Progenitor cell of endocrine pancreas (in vitro differentiated cells): ENCODE results near the gene ADIG. TPM values are rescaled to one million over a fixed set of nuclear protein-coding genes. Genes with fewer than 3 reads are reported as not detected.

Experiments used
- DNase-seq: peaks from one replicate; pipeline ENCODE4 v3.0.0; 2021; ENCODE audit warnings: low spot score; ENCODE audit not compliant: unreplicated experiment
- H3K27ac Mint-ChIP-seq: 2 replicates; pipeline ENCODE4 v1.8.0; 2021; ENCODE audit warnings: mild to moderate bottlenecking, moderate library complexity, mixed read lengths
- H3K27me3 Mint-ChIP-seq: 2 replicates; pipeline ENCODE4 v1.8.0; 2021; ENCODE audit warnings: mixed read lengths
- H3K36me3 Mint-ChIP-seq: 2 replicates; pipeline ENCODE4 v1.8.0; 2022; ENCODE audit warnings: mixed read lengths; ENCODE audit not compliant: insufficient read depth
- H3K4me1 Mint-ChIP-seq: 2 replicates; pipeline ENCODE4 v1.8.0; 2021; ENCODE audit warnings: low read depth, mixed read lengths
- H3K4me3 Mint-ChIP-seq: 2 replicates; pipeline ENCODE4 v1.8.0; 2021; ENCODE audit warnings: low read depth, mild to moderate bottlenecking, moderate library complexity, mixed read lengths
- H3K9me3 Mint-ChIP-seq: 2 replicates; pipeline ENCODE4 v1.8.0; 2021; ENCODE audit warnings: low read depth, mixed read lengths
- total RNA-seq: library from RNA; stranded (reverse); gene quantifications from 2 replicates; pipeline ENCODE4 v1.2.1, GENCODE V29; 2021
- TF ChIP-seq, protein P1 (sequence below): fragments of 200-600 bp; sonication (generic); IDR thresholded peaks from one replicate; pipeline ENCODE4 v1.5.0; 2021; ENCODE audit warnings: antibody characterized with exemption, mild to moderate bottlenecking; ENCODE audit not compliant: unreplicated experiment

The ADIG gene
- total RNA-seq, 1 donor from 2014 or later = not detected

GRCh38 chr20:38573413-38573812, 7.6 kb upstream of the ADIG start:
- Mint-ChIP-seq H3K9me3 (no peaks in the 10 kb centered on the region), H3K36me3 (peaks cover 6% of the 10 kb centered on the region), H3K27ac (no peak overlapping the region), H3K27me3 (no peaks in the 10 kb centered on the region), H3K4me3 (no peak overlapping the region), H3K4me1 (no peaks in the 10 kb centered on the region)
- DNase-seq = no peak
- TF ChIP-seq, protein P1, sequence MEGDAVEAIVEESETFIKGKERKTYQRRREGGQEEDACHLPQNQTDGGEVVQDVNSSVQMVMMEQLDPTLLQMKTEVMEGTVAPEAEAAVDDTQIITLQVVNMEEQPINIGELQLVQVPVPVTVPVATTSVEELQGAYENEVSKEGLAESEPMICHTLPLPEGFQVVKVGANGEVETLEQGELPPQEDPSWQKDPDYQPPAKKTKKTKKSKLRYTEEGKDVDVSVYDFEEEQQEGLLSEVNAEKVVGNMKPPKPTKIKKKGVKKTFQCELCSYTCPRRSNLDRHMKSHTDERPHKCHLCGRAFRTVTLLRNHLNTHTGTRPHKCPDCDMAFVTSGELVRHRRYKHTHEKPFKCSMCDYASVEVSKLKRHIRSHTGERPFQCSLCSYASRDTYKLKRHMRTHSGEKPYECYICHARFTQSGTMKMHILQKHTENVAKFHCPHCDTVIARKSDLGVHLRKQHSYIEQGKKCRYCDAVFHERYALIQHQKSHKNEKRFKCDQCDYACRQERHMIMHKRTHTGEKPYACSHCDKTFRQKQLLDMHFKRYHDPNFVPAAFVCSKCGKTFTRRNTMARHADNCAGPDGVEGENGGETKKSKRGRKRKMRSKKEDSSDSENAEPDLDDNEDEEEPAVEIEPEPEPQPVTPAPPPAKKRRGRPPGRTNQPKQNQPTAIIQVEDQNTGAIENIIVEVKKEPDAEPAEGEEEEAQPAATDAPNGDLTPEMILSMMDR = no peak

DNA sequence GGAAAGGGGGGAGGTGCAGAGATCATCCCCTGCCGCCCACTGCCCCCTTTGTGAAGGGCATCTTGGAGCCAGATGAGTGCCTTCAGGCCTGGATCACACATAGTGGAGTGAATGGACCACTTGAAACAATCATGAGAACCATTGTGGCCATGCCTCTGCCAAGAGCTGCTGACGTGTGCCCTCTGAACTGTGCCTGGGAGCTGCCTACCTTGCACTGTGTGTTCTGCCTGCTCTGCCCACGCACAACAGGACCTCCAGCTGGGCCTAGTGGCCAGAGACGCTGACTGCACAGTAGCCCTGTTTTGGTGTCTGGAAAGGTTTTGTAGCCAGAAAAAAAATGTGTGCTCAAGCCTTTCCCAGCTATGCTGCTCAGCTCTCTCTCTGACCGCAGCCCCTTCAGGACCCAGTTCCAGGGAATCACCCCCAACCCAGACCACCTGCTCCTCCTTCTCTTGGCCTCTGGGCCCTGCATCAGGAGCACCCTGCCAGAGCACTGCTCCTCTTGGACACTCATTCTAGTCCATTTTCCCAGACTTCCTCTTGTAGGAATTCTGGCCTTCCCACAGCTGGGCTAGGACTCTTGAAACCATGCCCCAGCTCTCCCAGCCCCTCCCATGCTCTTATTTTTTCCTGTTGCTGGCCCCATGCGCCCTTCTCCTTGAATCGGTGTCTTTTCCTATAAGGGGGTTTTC, 1.6 kb upstream of the ADIG start:
- Mint-ChIP-seq H3K36me3 (peaks cover 4% of the 10 kb centered on the region), H3K27me3 (no peaks in the 10 kb centered on the region), H3K9me3 (no peaks in the 10 kb centered on the region), H3K4me1 (no peaks in the 10 kb centered on the region), H3K4me3 (no peak overlapping the region), H3K27ac (no peak overlapping the region)
- TF ChIP-seq, protein P1 = no peak
- no peak for DNase-seq

GRCh38 chr20:38579921-38580320, 1.1 kb upstream of the ADIG start:
- no peak for DNase-seq
- H3K27ac Mint-ChIP-seq = no peak overlapping the region
- no peaks in the 10 kb centered on the region for H3K4me1 Mint-ChIP-seq
- TF ChIP-seq, protein P1 = no peak
- peaks cover 2% of the 10 kb centered on the region for H3K36me3 Mint-ChIP-seq
- no peaks in the 10 kb centered on the region for H3K27me3 Mint-ChIP-seq
- H3K9me3 Mint-ChIP-seq = no peaks in the 10 kb centered on the region
- H3K4me3 Mint-ChIP-seq = no peak overlapping the region

GRCh38 chr20:38581830-38582358, 897 bp downstream of the ADIG start:
- Mint-ChIP-seq H3K4me3 (no peak overlapping the region), H3K27ac (no peak overlapping the region), H3K9me3 (no peaks in the 10 kb centered on the region), H3K4me1 (no peaks in the 10 kb centered on the region), H3K36me3 (no peaks in the 10 kb centered on the region), H3K27me3 (no peaks in the 10 kb centered on the region)
- TF ChIP-seq, protein P1 = no peak
- no peak for DNase-seq

DNA sequence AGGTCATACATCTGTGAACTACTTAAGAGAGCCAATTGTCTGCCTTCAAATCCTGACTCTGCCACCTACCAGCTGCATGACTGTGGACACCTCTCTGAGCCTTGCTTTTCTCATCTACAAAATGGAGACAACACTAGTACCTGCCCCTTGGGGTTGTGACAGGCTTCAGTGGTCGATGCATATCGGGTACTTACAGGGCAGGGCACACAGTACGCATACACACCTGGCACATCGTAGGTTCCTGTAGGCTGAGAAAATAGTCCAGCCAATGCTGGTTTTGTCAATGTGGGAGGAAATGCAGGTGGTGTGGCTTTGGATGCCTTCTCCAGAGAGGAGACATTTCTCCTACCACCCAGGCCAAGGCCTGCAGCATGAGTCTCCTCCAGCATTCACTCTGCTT, 2.3 kb downstream of the ADIG start:
- no peaks in the 10 kb centered on the region for H3K27me3 Mint-ChIP-seq
- H3K4me3 Mint-ChIP-seq = no peak overlapping the region
- DNase-seq = no peak
- H3K36me3 Mint-ChIP-seq = no peaks in the 10 kb centered on the region
- TF ChIP-seq, protein P1 = no peak
- no peaks in the 10 kb centered on the region for H3K4me1 Mint-ChIP-seq
- H3K9me3 Mint-ChIP-seq = no peaks in the 10 kb centered on the region
- no peak overlapping the region for H3K27ac Mint-ChIP-seq
